ENCODE results near the gene KCNQ1. TPM values are rescaled to one million over a fixed set of nuclear protein-coding genes. Genes with fewer than 3 reads are reported as not detected.

KCNQ1 gene
- total and polyA plus RNA-seq, 2 experiments from 2014 or later = not detected

DNA sequence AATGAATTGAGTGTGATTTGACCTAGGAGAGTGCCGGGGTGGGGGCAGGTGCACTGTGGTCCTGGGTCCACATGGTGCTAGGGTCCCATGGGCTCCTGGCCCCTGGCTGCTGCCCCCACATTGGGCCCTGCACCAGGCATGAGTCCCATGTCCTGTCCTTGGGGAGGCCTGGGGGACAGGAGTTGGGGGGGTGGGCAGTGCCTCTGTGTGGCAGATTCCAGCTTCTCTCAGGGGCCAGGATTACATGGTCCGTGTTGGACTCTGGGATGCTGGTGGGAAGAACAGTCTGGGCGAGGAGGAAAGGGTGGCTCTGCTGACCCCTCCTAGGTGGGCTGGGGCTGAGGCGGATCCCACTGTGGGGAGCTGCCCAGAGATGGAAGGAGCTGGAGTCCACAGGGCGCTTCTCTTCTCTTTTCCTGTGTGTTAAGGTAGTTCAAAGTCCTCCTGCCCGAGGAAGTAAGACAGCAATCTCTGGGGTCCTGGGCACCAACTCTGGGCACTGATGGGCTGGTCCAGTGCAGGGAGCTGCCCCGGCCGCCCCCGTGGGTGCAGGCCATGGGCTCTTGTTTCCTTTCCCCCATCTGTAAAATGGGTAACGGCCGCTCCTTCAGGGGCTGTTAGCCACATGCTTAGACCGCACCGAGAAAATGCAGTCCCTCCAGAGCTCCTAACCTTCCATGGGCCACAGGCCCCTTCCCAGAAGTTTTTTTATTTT, 19.8 kb downstream of the KCNQ1 start:
- Histone ChIP-seq H3K27me3 (replicated peaks; ENCODE audit: insufficient read depth) (peaks cover 4% of the 10 kb centered on the region), H4K20me1 (ENCODE audit: insufficient read depth) (no peaks in the 10 kb centered on the region), H3K4me1 (ENCODE audit: insufficient read depth) (no peaks in the 10 kb centered on the region), H3K4me3 (no peak overlapping the region), H3K79me2 (ENCODE audit: insufficient read depth) (no peaks in the 10 kb centered on the region), H3K9ac (no peak overlapping the region), H3K27ac (no peak overlapping the region), H3F3A (ENCODE audit: insufficient read depth) (no peaks in the 10 kb centered on the region), H2AFZ (no peak overlapping the region), H3K9me3 (ENCODE audit: low read depth) (no peaks in the 10 kb centered on the region), H3K36me3 (ENCODE audit: low read depth) (no peaks in the 10 kb centered on the region), H3K9me2 (ENCODE audit: insufficient read depth) (no peaks in the 10 kb centered on the region), H3K4me2 (ENCODE audit: unreplicated experiment) (no peak overlapping the region)
- no peak for DNase-seq
- 46 to 56% methylated on average over 11 to 13 of the region's 13 CpGs for WGBS, 2 experiments (ENCODE audit: low coverage in 1 of 2, low lambda C conversion rate in 2 of 2, missing lambda C conversion rate in 2 of 2)
- TF ChIP-seq EZH2 (IDR thresholded peaks at IDR 0.05; ENCODE audit: insufficient read depth, poor library complexity, severe bottlenecking) (no peak), EZH2phosphoT487 (IDR thresholded peaks at IDR 0.05; ENCODE audit: insufficient read depth, low read depth) (no peak)
- in situ Hi-C loops (cut with MboI) = no loop called here

DNA sequence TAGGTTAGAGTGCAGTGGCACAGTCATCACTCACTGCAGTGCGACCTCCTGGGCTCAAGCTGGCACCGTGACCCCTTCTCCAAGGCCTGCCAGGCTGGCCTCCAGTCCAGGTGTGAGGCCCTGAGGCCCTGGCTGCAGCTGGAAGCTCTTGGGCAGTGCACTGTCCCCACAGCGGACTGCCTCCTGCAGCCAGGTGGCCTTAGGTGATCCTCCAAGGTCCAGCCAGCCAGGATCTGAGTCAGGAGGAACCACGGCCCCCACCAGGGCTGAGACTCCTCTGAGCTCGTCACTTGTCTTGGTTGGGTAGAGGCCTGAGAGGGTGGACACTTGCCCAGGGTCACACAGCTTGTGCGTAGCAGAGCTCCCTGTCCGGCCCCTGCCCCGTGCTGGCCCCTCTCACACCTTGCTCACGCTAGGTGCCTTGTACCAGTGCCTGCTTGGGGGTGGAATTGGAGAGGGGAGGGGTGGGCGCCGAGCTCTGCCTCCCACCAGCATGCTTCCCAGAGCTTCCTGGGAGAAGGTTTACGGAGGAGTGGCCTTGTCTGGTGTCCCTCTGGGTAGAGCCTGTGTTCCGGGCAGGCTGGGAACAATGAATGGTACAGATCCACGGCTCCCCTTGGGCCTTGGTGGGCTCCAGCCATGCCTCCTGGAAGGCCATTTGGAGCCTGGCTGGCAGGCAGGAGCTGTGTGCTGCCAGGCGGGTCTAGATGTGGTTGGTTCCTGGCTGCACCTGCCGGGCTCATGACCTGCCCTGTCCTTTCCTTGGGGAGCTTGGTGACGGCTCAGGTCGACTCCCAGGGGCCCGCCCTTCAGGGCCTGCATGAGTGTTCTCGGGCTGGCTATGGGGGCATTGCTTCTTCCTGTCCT, 20.6 kb downstream of the KCNQ1 start:
- TF ChIP-seq EZH2phosphoT487 (IDR thresholded peaks at IDR 0.05; ENCODE audit: insufficient read depth, low read depth) (no peak), EZH2 (IDR thresholded peaks at IDR 0.05; ENCODE audit: insufficient read depth, poor library complexity, severe bottlenecking) (no peak)
- no peaks in the 10 kb centered on the region for H3K79me2 ChIP-seq (ENCODE audit: insufficient read depth)
- DNase-seq = no peak
- no peak overlapping the region for H3K9ac ChIP-seq
- H3K4me3 ChIP-seq = no peak overlapping the region
- 47 to 56% methylated on average over 17 to 20 of the region's 20 CpGs for WGBS, 2 experiments (ENCODE audit: low coverage in 1 of 2, low lambda C conversion rate in 2 of 2, missing lambda C conversion rate in 2 of 2)
- no peaks in the 10 kb centered on the region for H3K9me3 ChIP-seq (ENCODE audit: low read depth)
- in situ Hi-C loops (cut with MboI) = no loop called here
- no peaks in the 10 kb centered on the region for H3K4me1 ChIP-seq (ENCODE audit: insufficient read depth)
- no peaks in the 10 kb centered on the region for H4K20me1 ChIP-seq (ENCODE audit: insufficient read depth)
- no peak overlapping the region for H3K4me2 ChIP-seq (ENCODE audit: unreplicated experiment)
- no peaks in the 10 kb centered on the region for H3K36me3 ChIP-seq (ENCODE audit: low read depth)
- H2AFZ ChIP-seq = no peak overlapping the region
- H3K9me2 ChIP-seq (ENCODE audit: insufficient read depth) = no peaks in the 10 kb centered on the region
- peaks cover 4% of the 10 kb centered on the region for H3K27me3 ChIP-seq (replicated peaks; ENCODE audit: insufficient read depth)
- H3F3A ChIP-seq (ENCODE audit: insufficient read depth) = no peaks in the 10 kb centered on the region
- no peak overlapping the region for H3K27ac ChIP-seq

DNA sequence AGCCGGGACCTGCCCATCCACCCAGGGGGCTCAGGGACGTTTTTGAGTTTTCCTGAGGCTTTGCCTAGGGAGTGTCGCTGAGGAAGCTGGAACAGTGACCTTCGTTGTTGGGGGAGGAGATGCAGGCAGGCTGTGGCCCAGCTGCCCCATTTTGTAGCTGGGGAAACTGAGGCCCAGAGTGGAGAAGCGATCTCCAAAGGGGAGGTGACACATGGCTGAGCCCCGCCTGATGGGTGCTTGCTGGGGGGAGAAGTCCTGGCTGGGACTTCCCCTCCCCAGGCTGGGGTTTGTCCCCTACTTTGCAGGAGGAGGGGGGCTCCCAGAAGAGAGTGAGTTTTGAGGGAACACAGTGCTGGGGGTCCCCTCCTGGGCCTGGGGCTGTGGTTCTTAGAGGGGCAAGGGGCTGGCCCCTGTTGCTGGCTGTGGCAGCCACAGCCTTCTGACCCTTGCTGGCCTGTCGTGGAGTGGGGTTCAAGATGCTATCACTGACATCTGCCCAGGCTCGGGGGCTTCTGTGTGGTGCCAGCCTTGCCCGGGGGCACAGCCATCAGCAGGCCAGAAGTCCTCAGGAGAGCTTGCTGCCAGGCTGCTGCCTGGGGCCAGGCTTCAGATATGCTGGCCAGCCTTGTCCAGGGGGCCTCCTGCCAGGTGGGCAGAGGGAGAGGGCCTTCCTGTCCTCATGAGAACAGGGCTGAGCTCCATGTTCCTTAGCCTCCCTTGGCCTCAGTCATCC, 21.4 kb downstream of the KCNQ1 start:
- peaks cover 4% of the 10 kb centered on the region for H3K27me3 ChIP-seq (replicated peaks; ENCODE audit: insufficient read depth)
- in situ Hi-C loops (cut with MboI) = no loop called here
- H3K4me2 ChIP-seq (ENCODE audit: unreplicated experiment) = no peak overlapping the region
- H3F3A ChIP-seq (ENCODE audit: insufficient read depth) = no peaks in the 10 kb centered on the region
- H3K4me1 ChIP-seq (ENCODE audit: insufficient read depth) = no peaks in the 10 kb centered on the region
- DNase-seq = no peak
- H3K9me3 ChIP-seq (ENCODE audit: low read depth) = no peaks in the 10 kb centered on the region
- H3K9ac ChIP-seq = no peak overlapping the region
- no peaks in the 10 kb centered on the region for H3K9me2 ChIP-seq (ENCODE audit: insufficient read depth)
- no peak overlapping the region for H3K27ac ChIP-seq
- H2AFZ ChIP-seq = no peak overlapping the region
- no peak overlapping the region for H3K4me3 ChIP-seq
- no peaks in the 10 kb centered on the region for H3K36me3 ChIP-seq (ENCODE audit: low read depth)
- WGBS, 2 experiments (ENCODE audit: low coverage in 1 of 2, low lambda C conversion rate in 2 of 2, missing lambda C conversion rate in 2 of 2) = 47 to 48% methylated on average over 9 of the region's 9 CpGs
- no peaks in the 10 kb centered on the region for H3K79me2 ChIP-seq (ENCODE audit: insufficient read depth)
- no peaks in the 10 kb centered on the region for H4K20me1 ChIP-seq (ENCODE audit: insufficient read depth)
- TF ChIP-seq EZH2phosphoT487 (IDR thresholded peaks at IDR 0.05; ENCODE audit: insufficient read depth, low read depth) (no peak), EZH2 (IDR thresholded peaks at IDR 0.05; ENCODE audit: insufficient read depth, poor library complexity, severe bottlenecking) (no peak)
